ENCODE results near the gene RPN2. TPM values are rescaled to one million over a fixed set of nuclear protein-coding genes. Genes with fewer than 3 reads are reported as not detected.

Gene RPN2
- total RNA-seq, 1 donor = 159 TPM

GRCh38 chr20:37263686-37264085 is 84.6 kb downstream of the RPN2 start:
- DNase-seq (ENCODE audit: low read depth) = no peak
- TF ChIP-seq CTCF (IDR thresholded peaks at IDR 0.05; ENCODE audit: insufficient read depth, low read length) = no peak
- H3K4me3 ChIP-seq (ENCODE audit: low read depth, low read length) = no peak overlapping the region

- no peak for DNase-seq (ENCODE audit: low read depth)
- no peak overlapping the region for H3K4me3 ChIP-seq (ENCODE audit: low read depth, low read length)
- TF ChIP-seq CTCF (IDR thresholded peaks at IDR 0.05; ENCODE audit: insufficient read depth, low read length) = no peak
These were observed 86.0 kb downstream of the RPN2 start for GRCh38 chr20:37265152-37265551.

- TF ChIP-seq CTCF (IDR thresholded peaks at IDR 0.05; ENCODE audit: insufficient read depth, low read length) = no peak
- DNase-seq (ENCODE audit: low read depth) = no peak
- no peak overlapping the region for H3K4me3 ChIP-seq (ENCODE audit: low read depth, low read length)
These were observed 88.0 kb downstream of the RPN2 start for GRCh38 chr20:37266940-37267666.

GRCh38 chr20:37267667-37268313 is 88.7 kb downstream of the RPN2 start:
- TF ChIP-seq CTCF (IDR thresholded peaks at IDR 0.05; ENCODE audit: insufficient read depth, low read length) = no peak
- no peak for DNase-seq (ENCODE audit: low read depth)
- no peak overlapping the region for H3K4me3 ChIP-seq (ENCODE audit: low read depth, low read length)

- no peak for TF ChIP-seq CTCF (IDR thresholded peaks at IDR 0.05; ENCODE audit: insufficient read depth, low read length)
- H3K4me3 ChIP-seq (ENCODE audit: low read depth, low read length) = no peak overlapping the region
- no peak for DNase-seq (ENCODE audit: low read depth)
These were observed 91.7 kb downstream of the RPN2 start for GRCh38 chr20:37270576-37271420.

GRCh38 chr20:37271421-37271768 is 92.3 kb downstream of the RPN2 start:
- H3K4me3 ChIP-seq (ENCODE audit: low read depth, low read length) = no peak overlapping the region
- no peak for TF ChIP-seq CTCF (IDR thresholded peaks at IDR 0.05; ENCODE audit: insufficient read depth, low read length)
- DNase-seq (ENCODE audit: low read depth) = no peak
